B cell (primary cell): ENCODE results near the gene PDE10A. TPM values are rescaled to one million over a fixed set of nuclear protein-coding genes. Genes with fewer than 3 reads are reported as not detected.

Experiments
- ATAC-seq: fragments of 200-7000 bp; cut with Tn5 transposase; one replicate; pipeline ENCODE4 v1.10.0; 2021; ENCODE audit warnings: low read depth, mild to moderate bottlenecking, moderate number of reproducible peaks, moderate library complexity
- CTCF ChIA-PET: fragments of 350-600 bp; sonication (Branson Sonifier 250); formaldehyde crosslinking; loops from one replicate; lab custom pipeline; 2021; ENCODE audit warnings: antibody characterized with exemption, inconsistent platforms; lab: Charles Lee
- POLR2A ChIA-PET: fragments of 350-600 bp; sonication (Branson Sonifier 250); formaldehyde crosslinking; loops from one replicate; lab custom pipeline; 2021; ENCODE audit warnings: antibody characterized with exemption; lab: Charles Lee
- DNase-seq: peaks from one replicate; pipeline ENCODE4 v3.0.0; 2013
- H2AFZ ChIP-seq: 2 replicates; pipeline ENCODE4 v1.6.1; 2012; ENCODE audit warnings: mild to moderate bottlenecking, low read depth, low read length; ENCODE audit not compliant: insufficient read depth, poor library complexity, severe bottlenecking
- H3K27ac ChIP-seq, 2 donors: 1 replicate in 1 of 2; 2 replicates in 1 of 2; pipeline ENCODE4 v1.5.1; 2012 to 2013; ENCODE audit warnings: low read length in 2 of 2, mild to moderate bottlenecking in 2 of 2, moderate library complexity in 1 of 2
- H3K27me3 ChIP-seq, 4 experiments: fragments of 200-600 bp in 1 of 4; sonication (generic) in 1 of 4; replicated peaks in 1 of 4; 1 replicate in 2 of 4; 2 replicates in 2 of 4; pipeline versions ENCODE4 v1.6.1 to v1.7.0; 2013 to 2016; ENCODE audit warnings: low read length in 3 of 4, mild to moderate bottlenecking in 2 of 4, mixed read lengths in 1 of 4, moderate library complexity in 1 of 4; ENCODE audit not compliant: insufficient read depth in 4 of 4, control insufficient read depth in 3 of 4; ENCODE audit errors: control extremely low read depth in 1 of 4
- H3K36me3 ChIP-seq, 2 experiments: replicated peaks in 1 of 2; 1 replicate in 1 of 2; 2 replicates in 1 of 2; pipeline versions ENCODE4 v1.6.1 to v1.7.1; 2013; ENCODE audit warnings: low read length in 1 of 2; ENCODE audit not compliant: insufficient read depth in 2 of 2, control insufficient read depth in 1 of 2; ENCODE audit errors: control extremely low read depth in 1 of 2, extremely low read depth in 1 of 2
- H3K4me1 ChIP-seq, 2 donors: fragments of 200-600 bp in 1 of 2; sonication (generic) in 1 of 2; 1 replicate in 1 of 2; 2 replicates in 1 of 2; pipeline versions ENCODE4 v1.5.1 to v1.6.1; 2013 to 2017; ENCODE audit warnings: low read length in 2 of 2; ENCODE audit not compliant: control insufficient read depth in 2 of 2, insufficient read depth in 2 of 2
- H3K4me2 ChIP-seq: replicated peaks from 2 replicates; pipeline ENCODE3; 2012; ENCODE audit warnings: mild to moderate bottlenecking, low read depth, low read length; ENCODE audit not compliant: poor library complexity, severe bottlenecking
- H3K4me3 ChIP-seq, 5 experiments: fragments of 200-600 bp in 1 of 5; sonication (generic) in 1 of 5; 1 replicate in 3 of 5; 2 replicates in 2 of 5; pipeline versions ENCODE4 v1.5.1 to v1.7.0; 2011 to 2016; ENCODE audit warnings: low read length in 4 of 5, mild to moderate bottlenecking in 4 of 5, low read depth in 2 of 5, control low read depth in 1 of 5, moderate library complexity in 1 of 5; ENCODE audit not compliant: insufficient read depth in 1 of 5; ENCODE audit errors: control extremely low read depth in 1 of 5, extremely low read depth in 1 of 5
- H3K79me2 ChIP-seq: fragments of 200-600 bp; sonication (generic); one replicate; pipeline ENCODE4 v1.6.0; 2016; ENCODE audit warnings: low read length; ENCODE audit not compliant: control insufficient read depth, insufficient read depth
- H3K9ac ChIP-seq: fragments of 200-600 bp; sonication (generic); 2 replicates; pipeline ENCODE4 v1.6.1; 2017; ENCODE audit warnings: mild to moderate bottlenecking, low read length, moderate library complexity
- H3K9me3 ChIP-seq, 3 donors: one replicate each; pipeline versions ENCODE4 v1.6.1 to v1.7.1; 2013; ENCODE audit warnings: low read length in 2 of 3; ENCODE audit not compliant: control insufficient read depth in 2 of 3, insufficient read depth in 1 of 3; ENCODE audit errors: control extremely low read depth in 1 of 3
- H4K20me1 ChIP-seq: 2 replicates; pipeline ENCODE4 v1.6.0; 2012; ENCODE audit warnings: mild to moderate bottlenecking, low read length; ENCODE audit not compliant: insufficient read depth, control insufficient read depth, poor library complexity, severe bottlenecking
- H3K27ac Mint-ChIP-seq: one replicate; pipeline ENCODE4 v1.8.0; 2021; ENCODE audit warnings: mixed read lengths
- H3K27me3 Mint-ChIP-seq: one replicate; pipeline ENCODE4 v1.8.0; 2021; ENCODE audit warnings: mixed read lengths
- H3K4me1 Mint-ChIP-seq: one replicate; pipeline ENCODE4 v1.8.0; 2021; ENCODE audit warnings: mixed read lengths
- H3K4me3 Mint-ChIP-seq: one replicate; pipeline ENCODE4 v1.8.0; 2021; ENCODE audit warnings: mixed read lengths
- H3K9me3 Mint-ChIP-seq: one replicate; pipeline ENCODE4 v1.8.0; 2022; ENCODE audit warnings: mixed read lengths; ENCODE audit not compliant: insufficient read depth
- CTCF ChIP-seq: fragments of 200-600 bp; IDR thresholded peaks from one replicate; pipeline ENCODE4 v1.8.0; 2022; ENCODE audit warnings: antibody characterized with exemption, mild to moderate bottlenecking
- EZH2 ChIP-seq: IDR thresholded peaks from 2 replicates; pipeline ENCODE4 v1.6.1; 2012; ENCODE audit warnings: borderline replicate concordance, low read depth, mild to moderate bottlenecking, moderate library complexity, low read length; ENCODE audit not compliant: insufficient read depth, poor library complexity, severe bottlenecking
- WGBS: methylation state at CpG from one replicate; pipeline ENCODE4 v1.1.5; 2013; ENCODE audit warnings: missing lambda C conversion rate; ENCODE audit not compliant: insufficient coverage; 5-methylcytosine and 5-hydroxymethylcytosine counted together
- intact Hi-C: fragments of 100-400 bp; cut with micrococcal nuclease; formaldehyde crosslinking; loops from one replicate; pipeline ENCODE4 v1.10.0; 2022
- polyA minus RNA-seq: library from RNA; depleted of rRNA, polyadenylated mRNA; stranded (reverse); fragments of >200 nt; gene quantifications from 2 replicates; pipeline ENCODE4 v1.2.3, GENCODE V29; 2012
- polyA plus RNA-seq: library from polyadenylated mRNA; depleted of rRNA; stranded (reverse); fragments of >200 nt; gene quantifications from 2 replicates; pipeline ENCODE4 v1.2.3, GENCODE V29; 2012
- total RNA-seq, 2 donors: library from RNA; stranded (reverse); fragments of 120-200 nt in 1 of 2; gene quantifications; 1 replicate in 1 of 2; 2 replicates in 1 of 2; pipeline versions ENCODE4 v1.2.3 to v1.2.4, GENCODE V29; 2013 to 2022

Gene PDE10A
- total RNA-seq = not detected in 2 replicates
- total RNA-seq (2013) = 0.26 TPM
- not detected in 2 replicates for polyA plus RNA-seq
- polyA minus RNA-seq = 0.21 TPM in 1 of 2 replicates, not detected in the other

DNA sequence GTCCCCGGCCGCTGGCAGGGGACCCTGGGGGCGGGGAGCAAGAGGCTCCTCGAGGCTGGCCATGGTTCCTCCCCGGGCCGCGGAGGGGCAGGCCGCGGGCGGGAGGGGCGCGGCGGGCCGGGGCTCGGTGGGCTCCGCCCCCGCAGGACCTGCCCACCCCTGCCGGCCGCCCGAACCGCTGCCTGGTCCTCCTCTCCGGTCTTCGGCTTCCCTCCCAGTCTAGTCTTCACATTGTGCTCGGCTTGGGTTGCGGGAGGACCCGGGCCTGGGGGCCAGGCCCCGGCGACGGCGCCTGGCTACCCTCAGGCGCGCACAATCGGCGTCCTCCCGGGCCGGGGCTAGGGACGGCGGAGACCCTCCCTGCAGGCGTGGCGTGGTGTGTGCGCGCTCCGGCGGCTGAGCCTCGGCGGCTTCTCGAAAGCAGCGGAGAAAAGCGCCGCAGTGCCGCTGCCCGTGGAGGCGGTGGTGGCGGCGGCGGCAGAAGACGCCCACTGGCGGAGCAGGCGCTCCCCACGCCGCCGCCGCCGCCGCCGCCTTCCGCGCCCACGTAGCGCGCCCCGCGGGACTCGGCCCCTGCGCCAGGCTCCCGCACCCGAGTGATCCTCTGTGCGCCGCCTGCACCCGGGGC lies at the start of gene PDE10A:
TSS of gene PDE10A (minus strand) at position 493 of the 628 bp plus-strand sequence. CDS start at position 63, 430 bp downstream.
- Histone ChIP-seq H3K9ac (no peak within 1 kb of the TSS), H3K9me3 (peaks cover 0 to 7% (median 0%) of the 10 kb centered on the region in 3 donors), H3K27ac (no peak within 1 kb of the TSS), H4K20me1 (no peaks in the 10 kb centered on the region), H3K36me3 (no peaks in the 10 kb centered on the region), H3K4me3 (no peak within 1 kb of the TSS), H3K79me2 (no peaks in the 10 kb centered on the region), H3K4me2 (no peak within 1 kb of the TSS), H3K27me3 (peaks cover 0 to 29% (median 5%) of the 10 kb centered on the region in 4 experiments), H3K4me1 (no peaks in the 10 kb centered on the region), H2AFZ (no peak within 1 kb of the TSS)
- WGBS = 4% methylated on average over 80 of the region's 80 CpGs
- DNase-seq (no peak), ATAC-seq (no peak)
- intact Hi-C loops = no loop called here
- H3K4me1 Mint-ChIP-seq = peaks cover 4% of the 10 kb centered on the region
- no peaks in the 10 kb centered on the region for H3K9me3 Mint-ChIP-seq
- POLR2A ChIA-PET = no interaction called here
- no peak within 1 kb of the TSS for H3K27ac Mint-ChIP-seq
- CTCF ChIA-PET = no interaction called here
- TF ChIP-seq CTCF = no peak
- no peak for TF ChIP-seq EZH2
- peak within 1 kb of the TSS; percentile 34 for H3K4me3 Mint-ChIP-seq
- peaks cover 48% of the 10 kb centered on the region for H3K27me3 Mint-ChIP-seq

DNA sequence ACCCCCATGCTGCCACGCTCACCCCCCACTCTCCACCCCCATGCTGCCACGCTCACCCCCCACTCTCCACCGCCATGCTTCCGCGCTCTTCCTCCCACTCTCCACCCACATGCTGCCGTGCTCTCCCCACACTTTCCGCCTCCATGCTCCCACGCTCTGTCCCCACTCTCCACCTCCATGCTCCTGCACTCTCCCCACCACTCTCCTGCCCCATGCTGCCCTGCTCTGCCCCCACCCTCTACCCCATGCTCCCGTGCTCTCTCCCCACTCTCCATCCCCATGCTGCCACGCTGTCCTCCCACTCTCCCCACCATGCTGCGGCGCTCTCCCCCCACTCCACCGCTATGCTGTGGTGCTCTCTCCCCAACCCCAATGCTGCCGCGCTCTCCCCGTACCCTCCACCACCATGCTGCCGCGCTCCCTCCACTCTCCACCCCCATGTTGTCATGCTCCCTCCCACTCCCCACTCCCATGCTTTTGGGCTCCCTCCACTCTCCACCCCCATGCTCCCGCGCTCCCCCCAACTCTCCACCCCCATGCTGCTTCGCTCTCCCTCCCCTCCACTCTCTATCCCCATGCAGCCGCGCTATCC lies 46.0 kb upstream of the PDE10A start:
- CTCF ChIA-PET = no interaction called here
- no peak overlapping the region for H3K4me3 ChIP-seq
- no peaks in the 10 kb centered on the region for H3K4me1 ChIP-seq
- no peaks in the 10 kb centered on the region for H3K36me3 ChIP-seq
- POLR2A ChIA-PET = no interaction called here
- Mint-ChIP-seq H3K4me1 (no peaks in the 10 kb centered on the region), H3K27me3 (no peaks in the 10 kb centered on the region), H3K9me3 (no peaks in the 10 kb centered on the region), H3K27ac (no peak overlapping the region), H3K4me3 (no peak overlapping the region)
- intact Hi-C loops = no loop called here
- H3K4me2 ChIP-seq = no peak overlapping the region
- no peaks in the 10 kb centered on the region for H4K20me1 ChIP-seq
- no peaks in the 10 kb centered on the region for H3K79me2 ChIP-seq
- DNase-seq (no peak), ATAC-seq (no peak)
- H3K27ac ChIP-seq = no peak overlapping the region
- no peaks in the 10 kb centered on the region for H3K27me3 ChIP-seq
- TF ChIP-seq CTCF (no peak), EZH2 (no peak)
- H3K9ac ChIP-seq = no peak overlapping the region
- peaks cover 0 to 16% (median 0%) of the 10 kb centered on the region in 3 donors for H3K9me3 ChIP-seq
- WGBS = 91% methylated on average over 13 of the region's 23 CpGs
- H2AFZ ChIP-seq = no peak overlapping the region
